Right atrium auricular region (tissue), 2 donors: ENCODE results near the gene GPRC5D. TPM values are rescaled to one million over a fixed set of nuclear protein-coding genes. Genes with fewer than 3 reads are reported as not detected.
A peak's percentile ranks its signal among the peaks of the same experiment; 100 is the strongest.

ENCODE experiments used
- DNase-seq: peaks from one replicate; pipeline ENCODE4 v3.0.0-alpha.2; 2019; ENCODE audit warnings: low spot score
- H3K27ac ChIP-seq, 2 donors: fragments of 200-600 bp; sonication (generic); 1 replicate in 1 of 2; 2 replicates in 1 of 2; pipeline ENCODE4 v1.5.1; 2016 to 2019
- H3K27me3 ChIP-seq, 2 donors: fragments of 200-600 bp; sonication (generic); one replicate each; pipeline versions ENCODE4 v1.5.1 to v1.6.0; 2017 to 2019
- H3K36me3 ChIP-seq: fragments of 200-600 bp; sonication (generic); one replicate; pipeline ENCODE4 v1.5.1; 2016
- H3K4me1 ChIP-seq, 2 donors: fragments of 200-600 bp; sonication (generic); one replicate each; pipeline versions ENCODE4 v1.5.1 to v1.6.0; 2017 to 2019
- H3K4me3 ChIP-seq, 2 donors: fragments of 200-600 bp; sonication (generic); 1 replicate in 1 of 2; 2 replicates in 1 of 2; pipeline ENCODE4 v1.5.1; 2017 to 2019; ENCODE audit warnings: mild to moderate bottlenecking in 1 of 2, moderate library complexity in 1 of 2
- H3K9me3 ChIP-seq, 2 donors: fragments of 200-600 bp; sonication (generic); one replicate each; pipeline ENCODE4 v1.5.1; 2019
- CTCF ChIP-seq, 2 donors: fragments of 200-600 bp; sonication (generic); IDR thresholded peaks; one replicate each; pipeline ENCODE4 v1.5.1; 2019; ENCODE audit warnings: antibody characterized with exemption in 2 of 2
- total RNA-seq, 2 donors: library from RNA; depleted of rRNA; stranded (reverse); fragments of >200 nt; gene quantifications; one replicate each; pipeline ENCODE4 v1.1.0, GENCODE V29; 2016

The GPRC5D gene
- total RNA-seq: not detected

GRCh38 chr12:12952036-12952435 is at the start of gene GPRC5D:
TSS of gene GPRC5D (minus strand) at chr12:12952170. CDS start at chr12:12950384, 1,786 bp downstream.
- H3K4me3 ChIP-seq: no peak within 1 kb of the TSS
- H3K27me3 ChIP-seq: no peaks in the 10 kb centered on the region
- H3K36me3 ChIP-seq: no peaks in the 10 kb centered on the region
- H3K9me3 ChIP-seq: no peaks in the 10 kb centered on the region
- H3K4me1 ChIP-seq: no peaks in the 10 kb centered on the region
- TF ChIP-seq CTCF (IDR thresholded peaks at IDR 0.05): no peak
- no peak for DNase-seq
- H3K27ac ChIP-seq: no peak within 1 kb of the TSS

- Histone ChIP-seq H3K9me3 (no peaks in the 10 kb centered on the region), H3K36me3 (no peaks in the 10 kb centered on the region), H3K27ac (peak overlapping the region; percentile 92), H3K27me3 (no peaks in the 10 kb centered on the region), H3K4me3 (peak overlapping the region; percentile 47 to 77), H3K4me1 (peaks cover 0 to 43% of the 10 kb centered on the region in 2 donors)
- no peak for TF ChIP-seq CTCF (IDR thresholded peaks at IDR 0.05)
- DNase-seq: no peak
These were observed 49.7 kb upstream of the GPRC5D start for GRCh38 chr12:13001775-13002040.

GRCh38 chr12:13000925-13001774 is 49.2 kb upstream of the GPRC5D start:
- Histone ChIP-seq H3K27ac (peak overlapping the region; percentile 92), H3K36me3 (no peaks in the 10 kb centered on the region), H3K9me3 (no peaks in the 10 kb centered on the region), H3K4me3 (peak overlapping the region; percentile 47 to 77), H3K4me1 (peaks cover 0 to 49% of the 10 kb centered on the region in 2 donors), H3K27me3 (no peaks in the 10 kb centered on the region)
- no peak for DNase-seq
- TF ChIP-seq CTCF (IDR thresholded peaks at IDR 0.05): peak; percentile 27 to 73

GRCh38 chr12:13000616-13000924 is 48.6 kb upstream of the GPRC5D start:
- Histone ChIP-seq H3K4me1 (peaks cover 0 to 54% of the 10 kb centered on the region in 2 donors), H3K27ac (peak overlapping the region; percentile 92), H3K27me3 (no peaks in the 10 kb centered on the region), H3K4me3 (peak overlapping the region; percentile 47 to 77), H3K9me3 (no peaks in the 10 kb centered on the region), H3K36me3 (no peaks in the 10 kb centered on the region)
- DNase-seq: peak; percentile 76
- no peak for TF ChIP-seq CTCF (IDR thresholded peaks at IDR 0.05)

- TF ChIP-seq CTCF (IDR thresholded peaks at IDR 0.05): no peak
- H3K4me3 ChIP-seq: peak within 1 kb of the TSS; percentile 57 to 77
- peaks cover 0 to 56% of the 10 kb centered on the region in 2 donors for H3K4me1 ChIP-seq
- DNase-seq: peak; percentile 94
- no peaks in the 10 kb centered on the region for H3K36me3 ChIP-seq
- no peaks in the 10 kb centered on the region for H3K9me3 ChIP-seq
- H3K27ac ChIP-seq: peak within 1 kb of the TSS; percentile 92
- no peaks in the 10 kb centered on the region for H3K27me3 ChIP-seq
These were observed 48.1 kb upstream of the GPRC5D start, which contains the start of gene HEBP1 for GRCh38 chr12:12999959-13000615. TSS of gene HEBP1 (minus strand) at chr12:13000265. CDS start at chr12:13000114, 151 bp downstream.
